Activated CD4-positive, alpha-beta T cell treated with anti-CD3 and anti-CD28 coated beads, Interleukin-2, amount 10 ng/mL, durations not matched to agents 24 days and 14 days (primary cell): ENCODE measurements around the gene ASPHD2. TPM values are rescaled to one million over a fixed set of nuclear protein-coding genes. Genes with fewer than 3 reads are reported as not detected.
A peak's percentile ranks its signal among the peaks of the same experiment; 100 is the strongest.
"Not testable (repeated sequence)": the region's sequence is repeated elsewhere in the genome, so short reads cannot be mapped to it uniquely, and the experiment has no call there.

Experiments used
- DNase-seq: peaks from one replicate; pipeline ENCODE4 v3.0.0; 2022
- H3K27ac Mint-ChIP-seq: one replicate; pipeline ENCODE4 v1.8.0; 2022; ENCODE audit warnings: mild to moderate bottlenecking, mixed read lengths
- H3K27me3 Mint-ChIP-seq: one replicate; pipeline ENCODE4 v1.8.0; 2022; ENCODE audit warnings: mixed read lengths
- H3K36me3 Mint-ChIP-seq: one replicate; pipeline ENCODE4 v1.8.0; 2022; ENCODE audit warnings: low read depth, mild to moderate bottlenecking, mixed read lengths
- H3K4me1 Mint-ChIP-seq: one replicate; pipeline ENCODE4 v1.8.0; 2021; ENCODE audit warnings: mixed read lengths
- H3K4me3 Mint-ChIP-seq: one replicate; pipeline ENCODE4 v1.8.0; 2022; ENCODE audit warnings: mild to moderate bottlenecking, moderate library complexity, mixed read lengths
- H3K9me3 Mint-ChIP-seq: one replicate; pipeline ENCODE4 v1.8.0; 2021; ENCODE audit warnings: mixed read lengths
- intact Hi-C: fragments of 100-400 bp; cut with micrococcal nuclease; formaldehyde crosslinking; loops from one replicate; pipeline ENCODE4 v1.15.1; 2023
- total RNA-seq: library from RNA; stranded (reverse); gene quantifications from 2 replicates; pipeline ENCODE4 v1.2.3, GENCODE V29; 2022

The ASPHD2 gene
- total RNA-seq, 1 donor from 2014 or later: 20.7 TPM

DNA sequence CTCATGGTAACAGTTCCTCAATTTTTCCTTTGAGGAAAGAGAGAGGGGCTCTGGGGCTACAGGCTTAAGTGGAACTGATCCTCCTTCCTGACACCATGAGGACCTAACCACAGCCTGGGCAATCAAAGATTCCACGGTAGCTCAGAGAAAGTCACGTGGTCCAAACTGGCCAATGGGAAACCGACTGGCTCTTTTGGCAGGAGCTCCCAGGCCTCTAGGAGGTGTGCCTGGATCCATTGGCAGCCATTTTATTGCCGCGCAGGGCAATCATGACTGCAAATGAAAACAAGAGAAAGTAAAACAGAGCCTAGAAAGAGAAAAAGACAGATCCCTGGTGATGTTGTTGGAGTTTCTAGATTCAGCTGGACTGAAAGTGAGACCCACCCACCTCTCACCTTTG lies 27.3 kb upstream of the ASPHD2 start:
- H3K27ac Mint-ChIP-seq: no peak overlapping the region
- peaks cover 14% of the 10 kb centered on the region for H3K4me1 Mint-ChIP-seq
- H3K4me3 Mint-ChIP-seq: no peak overlapping the region
- DNase-seq: no peak
- no peaks in the 10 kb centered on the region for H3K36me3 Mint-ChIP-seq
- no peaks in the 10 kb centered on the region for H3K9me3 Mint-ChIP-seq
- intact Hi-C loops: no loop called here
- H3K27me3 Mint-ChIP-seq: peaks cover 7% of the 10 kb centered on the region

DNA sequence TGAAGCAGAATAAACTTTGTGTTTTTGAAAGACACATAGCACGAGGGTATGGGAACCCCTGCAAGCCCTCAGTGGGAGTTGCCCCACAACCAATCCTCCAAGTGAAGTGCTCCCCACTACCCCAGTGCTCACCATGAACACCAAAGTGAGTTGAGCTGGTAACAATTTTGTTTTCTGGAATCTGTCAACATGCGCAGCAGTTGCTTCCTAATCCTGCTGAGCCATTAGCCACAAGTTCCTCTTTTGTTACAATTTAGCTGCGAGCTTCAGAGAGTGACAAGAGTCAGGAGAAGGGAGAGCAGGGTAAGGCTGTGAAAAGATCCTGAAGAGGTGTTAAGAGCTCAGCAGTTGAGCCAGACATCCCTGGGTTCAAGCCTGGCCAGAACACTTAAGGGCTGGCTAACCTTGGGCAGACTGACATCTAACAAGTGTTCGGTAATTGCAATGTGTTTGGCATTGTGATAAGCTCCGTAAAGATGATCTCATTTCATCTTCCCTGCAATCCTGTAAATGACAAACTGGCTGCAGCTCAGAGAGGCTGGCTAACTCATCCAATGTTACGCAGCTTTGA lies 24.1 kb upstream of the ASPHD2 start:
- no peaks in the 10 kb centered on the region for H3K9me3 Mint-ChIP-seq
- no peaks in the 10 kb centered on the region for H3K36me3 Mint-ChIP-seq
- H3K4me1 Mint-ChIP-seq: peaks cover 12% of the 10 kb centered on the region
- H3K27ac Mint-ChIP-seq: no peak overlapping the region
- intact Hi-C loops: loop anchor here (2.0 kb wide), 1 partner anchor 26 kb away; no protein-coding TSS in a partner anchor
- no peak for DNase-seq
- peaks cover 13% of the 10 kb centered on the region for H3K27me3 Mint-ChIP-seq
- H3K4me3 Mint-ChIP-seq: peak overlapping the region; percentile 11

DNA sequence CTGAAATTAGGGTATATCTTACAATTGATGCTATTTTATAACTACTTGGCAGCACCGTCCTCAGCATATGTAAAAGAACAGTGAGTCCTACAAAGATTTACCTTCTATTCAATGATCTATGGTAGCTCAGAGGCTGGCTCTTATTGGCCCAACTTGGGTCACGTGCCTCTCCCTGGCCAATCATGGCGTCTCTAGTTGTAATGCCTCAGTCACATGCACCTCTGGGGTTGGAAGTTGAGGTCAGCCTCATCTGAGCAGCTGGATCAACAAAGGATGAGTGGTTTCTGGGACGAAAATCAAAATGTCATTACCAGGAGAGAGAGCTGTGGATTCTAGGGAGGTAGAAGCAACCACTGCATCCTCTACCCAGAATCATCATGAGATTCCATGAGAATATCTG lies 22.9 kb upstream of the ASPHD2 start:
- DNase-seq: no peak
- intact Hi-C loops: no loop called here

DNA sequence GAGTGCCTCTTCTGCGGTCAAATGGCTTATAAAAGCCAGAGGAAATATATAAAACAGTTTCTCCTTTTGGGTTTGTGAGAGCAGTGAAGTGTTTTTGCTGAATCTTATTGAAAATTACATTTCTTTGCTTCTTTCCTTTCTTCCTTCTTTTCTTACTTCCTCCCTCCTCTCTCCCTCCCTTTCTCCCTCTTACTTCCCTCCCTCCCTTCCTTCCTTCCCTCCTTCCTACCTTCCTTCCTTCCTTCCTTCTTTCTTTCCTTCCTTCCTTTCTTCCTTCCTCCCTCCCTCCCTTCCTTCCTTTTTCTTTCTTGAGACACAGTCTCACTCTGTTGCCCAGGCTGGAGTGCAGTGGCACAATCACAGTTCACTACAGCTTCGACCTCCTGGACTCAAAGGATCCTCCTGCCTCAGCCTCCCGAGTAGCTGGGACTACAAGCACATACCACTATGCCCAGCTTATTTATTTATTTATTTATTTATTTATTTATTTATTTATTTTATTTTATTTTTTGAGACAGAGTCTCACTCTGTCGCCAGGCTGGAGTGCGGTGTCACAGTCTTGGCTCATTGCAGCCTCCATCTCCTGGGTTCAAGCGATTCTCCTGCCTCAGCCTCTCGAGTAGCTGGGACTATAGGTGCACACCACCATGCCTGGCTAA lies 20.4 kb upstream of the ASPHD2 start:
- H3K36me3 Mint-ChIP-seq, DNase-seq, H3K27ac Mint-ChIP-seq, intact Hi-C loops, H3K4me1 Mint-ChIP-seq, H3K9me3 Mint-ChIP-seq, H3K4me3 Mint-ChIP-seq: not testable (repeated sequence)
- H3K27me3 Mint-ChIP-seq: peaks cover 19% of the 10 kb centered on the region

More for the DNA sequence above, 22.9 kb upstream of the ASPHD2 start:
- Mint-ChIP-seq H3K4me1 (peaks cover 12% of the 10 kb centered on the region), H3K9me3 (no peaks in the 10 kb centered on the region), H3K36me3 (no peaks in the 10 kb centered on the region), H3K4me3 (no peak overlapping the region), H3K27ac (no peak overlapping the region), H3K27me3 (peaks cover 16% of the 10 kb centered on the region)

DNA sequence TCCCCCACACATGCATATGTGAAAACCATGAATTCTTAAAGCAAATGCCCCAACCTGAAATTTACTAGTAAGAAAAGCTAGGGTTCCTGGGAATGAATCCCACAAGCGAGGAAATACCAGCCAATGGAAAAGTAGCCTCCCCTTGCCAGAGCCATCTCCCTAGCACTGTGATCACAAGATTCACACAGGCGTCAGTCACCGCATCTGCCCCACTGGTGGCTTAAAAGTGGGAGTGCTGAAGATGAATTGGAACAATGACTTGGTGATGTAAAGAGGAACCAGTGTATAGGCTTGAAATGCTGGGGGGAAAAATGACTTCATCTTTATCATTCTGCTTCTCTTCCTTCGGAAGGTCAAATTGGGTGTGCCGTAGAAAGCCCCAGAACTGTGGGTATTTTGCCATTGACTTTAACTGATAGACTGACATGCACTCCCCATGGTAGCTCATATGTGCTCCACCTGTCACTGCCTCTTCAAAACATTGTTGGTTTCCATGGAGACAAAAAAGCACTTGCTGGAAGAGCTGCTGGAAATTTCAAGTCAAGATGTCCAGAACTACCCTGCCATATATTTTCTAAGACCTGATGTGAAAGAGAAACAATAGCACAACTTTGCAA lies 19.2 kb upstream of the ASPHD2 start:
- intact Hi-C loops: no loop called here
- Mint-ChIP-seq H3K36me3 (no peaks in the 10 kb centered on the region), H3K9me3 (no peaks in the 10 kb centered on the region), H3K4me3 (no peak overlapping the region), H3K4me1 (peaks cover 1% of the 10 kb centered on the region), H3K27ac (no peak overlapping the region), H3K27me3 (peaks cover 17% of the 10 kb centered on the region)
- no peak for DNase-seq

DNA sequence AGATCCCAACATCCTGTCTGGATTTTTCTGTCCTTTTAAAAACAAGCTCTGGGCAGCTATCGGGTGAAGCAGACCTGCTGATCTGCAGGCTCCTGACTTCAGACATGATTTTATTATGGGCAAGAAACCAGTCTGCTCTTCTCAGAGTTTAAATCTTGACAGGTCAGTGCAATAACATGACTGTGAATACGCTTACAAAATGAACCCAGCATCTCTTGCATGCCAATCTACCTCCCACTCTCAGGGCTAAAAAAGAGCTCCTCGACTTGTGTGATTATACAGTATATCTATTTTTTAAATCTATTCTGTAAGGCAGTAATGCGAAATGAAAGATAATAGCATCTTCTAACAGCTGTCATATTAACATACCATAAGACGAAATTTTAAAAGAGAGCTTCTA lies 18.7 kb upstream of the ASPHD2 start:
- Mint-ChIP-seq H3K4me3 (no peak overlapping the region), H3K27me3 (peaks cover 17% of the 10 kb centered on the region), H3K4me1 (no peaks in the 10 kb centered on the region), H3K36me3 (no peaks in the 10 kb centered on the region), H3K27ac (no peak overlapping the region), H3K9me3 (no peaks in the 10 kb centered on the region)
- no peak for DNase-seq
- intact Hi-C loops: no loop called here

DNA sequence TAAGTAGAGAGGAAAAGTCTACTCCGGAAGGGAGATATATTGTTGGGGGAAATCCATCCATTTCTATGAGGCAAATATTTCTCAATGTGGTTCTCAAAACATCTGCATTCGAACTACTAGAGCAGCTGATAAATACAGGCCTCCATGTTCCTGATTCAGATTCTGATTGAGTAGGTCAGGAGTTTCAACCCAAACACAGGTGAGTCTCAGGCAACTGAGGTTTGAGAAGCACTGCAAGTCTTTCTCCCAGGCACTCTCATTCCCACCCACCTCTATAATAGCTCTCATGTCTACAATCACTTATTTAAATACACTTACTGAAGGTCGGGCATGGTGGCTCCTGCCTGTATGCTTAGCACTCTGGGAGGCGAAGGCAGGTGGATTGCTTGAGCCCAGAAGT lies 14.7 kb upstream of the ASPHD2 start:
- Mint-ChIP-seq H3K9me3 (no peaks in the 10 kb centered on the region), H3K36me3 (no peaks in the 10 kb centered on the region), H3K4me1 (peaks cover 3% of the 10 kb centered on the region), H3K27ac (no peak overlapping the region), H3K4me3 (no peak overlapping the region), H3K27me3 (peaks cover 30% of the 10 kb centered on the region)
- intact Hi-C loops: no loop called here
- no peak for DNase-seq

DNA sequence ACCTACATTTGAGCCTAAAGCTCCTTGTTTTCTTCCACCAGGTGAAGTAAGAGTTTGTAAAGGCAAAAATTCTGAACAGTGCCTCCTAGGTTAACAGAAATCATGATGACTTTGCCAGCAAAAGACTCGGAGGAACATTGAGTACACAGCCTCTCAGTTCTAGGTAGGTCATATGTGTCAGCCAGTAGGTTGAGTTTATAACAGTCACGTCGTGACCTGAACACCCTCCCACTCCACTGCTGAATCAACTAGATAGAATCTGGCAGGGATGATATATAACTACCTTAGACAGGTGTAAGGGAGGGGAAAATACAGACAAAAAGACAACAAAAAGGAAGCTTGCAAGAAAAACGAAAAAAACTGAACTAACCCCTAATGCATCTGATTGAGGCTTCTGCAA lies 12.8 kb upstream of the ASPHD2 start:
- no peak overlapping the region for H3K4me3 Mint-ChIP-seq
- no peaks in the 10 kb centered on the region for H3K9me3 Mint-ChIP-seq
- intact Hi-C loops: no loop called here
- H3K36me3 Mint-ChIP-seq: no peaks in the 10 kb centered on the region
- peaks cover 34% of the 10 kb centered on the region for H3K27me3 Mint-ChIP-seq
- H3K27ac Mint-ChIP-seq: no peak overlapping the region
- no peak for DNase-seq
- H3K4me1 Mint-ChIP-seq: peaks cover 3% of the 10 kb centered on the region

DNA sequence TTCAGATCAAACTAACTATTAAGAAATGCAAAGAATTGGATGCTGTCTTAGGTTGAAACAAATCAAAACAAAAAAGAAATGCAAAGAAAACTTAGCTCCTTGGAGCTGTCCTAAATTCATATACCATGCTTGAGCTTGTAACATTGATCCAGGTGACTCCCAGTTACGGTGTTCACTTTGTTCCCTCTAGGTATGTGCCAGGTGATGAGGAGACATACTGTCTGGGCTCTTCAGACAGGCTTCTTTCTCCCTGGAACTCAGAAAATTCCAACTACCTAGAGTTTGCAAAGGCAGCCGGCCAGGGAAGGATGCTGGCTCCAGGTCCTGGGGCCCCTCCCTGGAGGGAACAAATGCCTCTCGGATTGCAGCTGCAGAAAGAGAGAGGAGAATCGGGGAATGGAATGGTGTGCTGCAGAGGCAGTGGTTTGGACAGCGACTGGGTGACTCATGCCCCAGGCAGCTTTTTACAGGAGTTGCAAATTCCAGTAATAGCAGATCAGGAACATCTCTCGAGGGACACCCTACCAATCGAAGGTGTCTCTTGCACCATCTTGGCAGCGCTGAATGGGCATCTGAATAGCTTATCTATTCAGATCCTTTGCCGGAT lies 12.3 kb upstream of the ASPHD2 start:
- H3K27ac Mint-ChIP-seq: no peak overlapping the region
- H3K4me1 Mint-ChIP-seq: peaks cover 3% of the 10 kb centered on the region
- peaks cover 38% of the 10 kb centered on the region for H3K27me3 Mint-ChIP-seq
- intact Hi-C loops: no loop called here
- H3K4me3 Mint-ChIP-seq: no peak overlapping the region
- no peak for DNase-seq
- no peaks in the 10 kb centered on the region for H3K36me3 Mint-ChIP-seq
- no peaks in the 10 kb centered on the region for H3K9me3 Mint-ChIP-seq

DNA sequence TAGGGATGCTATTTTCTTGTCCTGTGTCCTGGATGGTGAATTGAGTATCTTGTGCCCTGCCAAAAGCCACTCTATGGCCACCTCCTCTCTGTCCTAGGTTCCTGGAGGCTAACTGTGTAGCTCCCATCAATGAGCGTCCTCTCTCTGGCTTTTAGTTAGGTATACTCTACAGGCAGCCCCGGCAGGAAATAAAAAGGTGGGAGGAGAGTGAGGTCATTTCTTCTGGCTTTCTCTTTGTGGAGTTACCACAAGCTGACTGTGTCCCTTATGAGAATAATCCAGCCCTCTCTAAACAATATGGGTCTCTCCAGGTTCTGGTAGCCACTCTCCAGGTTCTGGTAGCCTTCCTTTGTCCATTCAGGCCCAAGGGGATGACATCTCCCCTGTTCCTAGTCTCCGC lies 11.7 kb upstream of the ASPHD2 start:
- DNase-seq: no peak
- H3K36me3 Mint-ChIP-seq: no peaks in the 10 kb centered on the region
- H3K4me1 Mint-ChIP-seq: peaks cover 3% of the 10 kb centered on the region
- no peaks in the 10 kb centered on the region for H3K9me3 Mint-ChIP-seq
- no peak overlapping the region for H3K4me3 Mint-ChIP-seq
- no peak overlapping the region for H3K27ac Mint-ChIP-seq
- peaks cover 39% of the 10 kb centered on the region for H3K27me3 Mint-ChIP-seq
- intact Hi-C loops: no loop called here

DNA sequence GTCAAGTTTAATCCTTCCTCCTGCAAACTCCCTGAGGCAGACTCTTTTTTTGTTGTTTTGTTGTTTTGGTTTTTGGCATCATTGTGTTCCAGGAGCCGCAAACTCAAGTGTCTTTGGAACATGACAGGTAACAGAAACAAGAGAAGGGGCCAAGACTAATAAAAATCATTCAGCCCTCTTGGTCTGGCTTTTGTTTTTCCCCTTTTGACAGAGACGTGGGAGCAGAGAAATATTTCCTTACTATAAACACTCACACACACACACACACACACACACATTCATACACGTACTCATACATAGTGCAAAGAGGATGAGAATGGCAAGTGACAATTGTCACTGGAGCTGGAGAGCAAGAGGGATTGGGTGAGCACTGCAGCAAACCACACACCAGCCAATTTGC lies 10.4 kb upstream of the ASPHD2 start:
- intact Hi-C loops: no loop called here
- H3K27me3 Mint-ChIP-seq: peaks cover 38% of the 10 kb centered on the region
- peaks cover 3% of the 10 kb centered on the region for H3K4me1 Mint-ChIP-seq
- H3K9me3 Mint-ChIP-seq: peaks cover 5% of the 10 kb centered on the region
- no peaks in the 10 kb centered on the region for H3K36me3 Mint-ChIP-seq
- no peak overlapping the region for H3K4me3 Mint-ChIP-seq
- H3K27ac Mint-ChIP-seq: no peak overlapping the region
- DNase-seq: no peak

DNA sequence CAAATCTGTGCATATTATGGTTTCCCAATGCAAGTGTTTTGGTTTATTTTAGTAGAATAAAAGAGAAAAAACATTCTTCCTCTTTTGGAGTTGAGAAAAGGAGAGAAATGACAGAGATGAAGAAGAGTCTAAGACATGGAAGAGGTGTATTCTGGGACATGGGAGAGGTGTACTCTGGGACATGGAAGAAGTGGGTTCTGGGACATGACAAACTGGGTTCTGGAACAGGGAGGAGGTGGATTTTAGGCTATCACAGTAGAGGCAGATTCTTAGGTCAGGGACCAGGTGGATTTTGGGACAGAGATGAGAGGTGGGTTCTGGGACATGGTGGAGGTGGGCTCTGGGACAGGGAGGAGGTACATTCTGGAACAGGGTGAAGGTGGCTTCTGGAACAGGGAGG lies 2.1 kb upstream of the ASPHD2 start:
- DNase-seq: no peak
- intact Hi-C loops: no loop called here
- H3K4me1 Mint-ChIP-seq: peaks cover 35% of the 10 kb centered on the region
- peak overlapping the region; percentile 41 for H3K4me3 Mint-ChIP-seq
- H3K36me3 Mint-ChIP-seq: peaks cover 17% of the 10 kb centered on the region
- H3K27me3 Mint-ChIP-seq: peaks cover 11% of the 10 kb centered on the region
- peaks cover 8% of the 10 kb centered on the region for H3K9me3 Mint-ChIP-seq
- peak overlapping the region; percentile 72 for H3K27ac Mint-ChIP-seq

DNA sequence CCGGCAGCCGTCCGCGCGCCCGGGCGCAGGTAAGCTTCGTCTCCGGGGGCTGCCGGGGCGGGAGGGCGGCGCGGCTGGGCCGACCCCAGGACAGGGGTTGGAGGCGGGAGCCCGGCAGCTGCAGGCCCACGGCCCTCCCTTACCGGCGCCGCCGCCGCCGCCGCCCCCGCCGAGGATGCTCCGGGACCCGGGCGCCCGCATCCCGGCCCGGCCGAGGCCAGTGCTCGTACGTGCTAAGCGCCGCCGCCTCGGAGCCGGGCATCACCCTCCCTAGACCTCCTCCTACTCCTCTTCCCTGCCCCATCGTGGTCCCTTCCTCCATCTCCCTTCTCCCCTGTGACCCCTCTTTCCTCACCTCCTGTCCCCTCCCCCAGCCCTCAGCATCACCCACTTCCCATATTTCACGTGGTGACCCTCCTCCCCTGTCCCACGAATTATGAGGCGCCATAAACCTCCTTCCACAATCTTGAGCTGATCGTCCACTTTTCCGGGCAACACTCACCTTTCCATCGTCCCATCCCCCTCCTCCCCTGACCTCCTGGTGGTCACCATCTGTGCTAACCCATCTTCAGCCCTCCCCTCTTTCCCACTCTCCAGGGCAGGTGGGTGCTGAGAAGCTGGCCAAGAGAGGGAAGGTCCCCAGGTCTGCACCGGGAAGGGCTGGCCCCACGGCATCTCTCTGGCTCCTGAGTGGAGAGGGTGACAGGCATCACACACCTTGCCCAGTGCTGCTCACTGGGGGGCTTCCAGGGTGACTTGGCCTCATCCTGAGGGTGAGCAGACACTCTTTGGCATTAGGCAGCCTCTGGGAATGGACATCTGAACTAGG lies 612 bp downstream of the ASPHD2 start:
- peaks cover 54% of the 10 kb centered on the region for H3K4me1 Mint-ChIP-seq
- intact Hi-C loops: loop anchor here (2.0 kb wide), 3 partner anchors 25 to 243 kb away; no protein-coding TSS in a partner anchor
- DNase-seq: peak; percentile 73

More for the DNA sequence above, 612 bp downstream of the ASPHD2 start:
- Mint-ChIP-seq H3K36me3 (peaks cover 37% of the 10 kb centered on the region), H3K27ac (peak overlapping the region; percentile 91), H3K4me3 (peak overlapping the region; percentile 89), H3K27me3 (peaks cover 5% of the 10 kb centered on the region), H3K9me3 (no peaks in the 10 kb centered on the region)
